OCI-LY7 (cell line): ENCODE measurements around the gene LPP. TPM values are rescaled to one million over a fixed set of nuclear protein-coding genes. Genes with fewer than 3 reads are reported as not detected.

Source experiments
- BruUV-seq: library from RNA; stranded (reverse); fragments of 400-500 nt; replicated peaks from 2 replicates; lab custom pipeline; 2021; lab: Mats Ljungman, UMichigan
- CTCF ChIA-PET: fragments of 300-600 bp; sonication (Branson Sonifier 250); formaldehyde crosslinking; loops from one replicate; lab custom pipeline; 2022; ENCODE audit warnings: antibody characterized with exemption; ENCODE audit not compliant: unreplicated experiment; lab: Charles Lee
- POLR2A ChIA-PET: fragments of 300-600 bp; sonication (Branson Sonifier 250); formaldehyde crosslinking; loops from one replicate; lab custom pipeline; 2022; ENCODE audit warnings: antibody characterized with exemption; lab: Charles Lee
- DNase-seq: peaks from one replicate; pipeline ENCODE4 v3.0.0-alpha.2; 2015; ENCODE audit warnings: low spot score
- H2AFZ ChIP-seq: fragments of 200-600 bp; sonication (generic), shearing (Covaris generic); 2 replicates; pipeline ENCODE4 v1.6.1; 2014; ENCODE audit warnings: mild to moderate bottlenecking, antibody characterized with exemption, low read length, moderate library complexity
- H3K27ac ChIP-seq: fragments of 200-600 bp; sonication (generic); 2 replicates; pipeline ENCODE4 v1.5.1; 2014; ENCODE audit warnings: mixed run types, low read depth, mild to moderate bottlenecking, moderate library complexity, low read length, inconsistent platforms; ENCODE audit not compliant: poor library complexity, severe bottlenecking
- H3K36me3 ChIP-seq: fragments of 200-600 bp; sonication (generic); 2 replicates; pipeline ENCODE4 v1.6.1; 2014; ENCODE audit warnings: mild to moderate bottlenecking, antibody characterized with exemption, low read length, moderate library complexity, mixed read lengths; ENCODE audit not compliant: insufficient read depth
- H3K4me1 ChIP-seq: fragments of 200-600 bp; sonication (generic); 2 replicates; pipeline ENCODE4 v1.5.1; 2014; ENCODE audit warnings: mild to moderate bottlenecking, low read length; ENCODE audit not compliant: insufficient read depth, poor library complexity, severe bottlenecking
- H3K4me2 ChIP-seq: fragments of 200-600 bp; sonication (generic); 2 replicates; pipeline ENCODE4 v1.6.1; 2014; ENCODE audit warnings: mild to moderate bottlenecking, low read length
- H3K4me3 ChIP-seq: fragments of 200-600 bp; sonication (generic); 2 replicates; pipeline ENCODE4 v1.5.1; 2014; ENCODE audit warnings: mild to moderate bottlenecking, low read depth, low read length; ENCODE audit not compliant: poor library complexity, severe bottlenecking
- H3K79me2 ChIP-seq: fragments of 200-600 bp; sonication (generic); 2 replicates; pipeline ENCODE4 v1.6.1; 2016; ENCODE audit warnings: low read depth, mild to moderate bottlenecking, low read length, moderate library complexity, mixed read lengths; ENCODE audit not compliant: insufficient read depth
- H3K9me2 ChIP-seq: fragments of 200-600 bp; sonication (generic); 2 replicates; pipeline ENCODE4 v1.6.1; 2016; ENCODE audit warnings: mild to moderate bottlenecking, low read length, mixed read lengths; ENCODE audit not compliant: insufficient read depth
- H3K9me3 ChIP-seq: fragments of 200-600 bp; sonication (generic); 2 replicates; pipeline ENCODE4 v1.6.1; 2014; ENCODE audit warnings: mild to moderate bottlenecking, mixed run types, low read length, mixed read lengths
- H4K20me1 ChIP-seq: fragments of 200-600 bp; sonication (generic); 2 replicates; pipeline ENCODE4 v1.6.1; 2014; ENCODE audit warnings: mild to moderate bottlenecking, antibody characterized with exemption, low read length, moderate library complexity, mixed read lengths; ENCODE audit not compliant: insufficient read depth
- EZH2phosphoT487 ChIP-seq: fragments of 200-600 bp; sonication (generic); IDR thresholded peaks from 2 replicates; pipeline ENCODE4 v1.6.1; 2018; ENCODE audit warnings: low read depth, borderline replicate concordance, mild to moderate bottlenecking, mixed run types, antibody characterized with exemption, low read length, moderate library complexity, mixed read lengths
- intact Hi-C: fragments of 100-400 bp; cut with micrococcal nuclease; formaldehyde crosslinking; loops from one replicate; pipeline ENCODE4 v1.10.0; 2022; ENCODE audit not compliant: unreplicated experiment
- total RNA-seq, 2 experiments: library from RNA; depleted of rRNA in 1 of 2; stranded (reverse); fragments of >200 nt in 1 of 2; shearing (Covaris generic) in 1 of 2; gene quantifications; 2 replicates each; pipeline ENCODE4 v1.2.3, GENCODE V29; 2014 to 2022
- TF ChIP-seq, protein P1 (sequence below): fragments of 200-600 bp; sonication (generic); conservative IDR thresholded peaks from 2 replicates; pipeline ENCODE4 v1.5.1; 2014; ENCODE audit warnings: mild to moderate bottlenecking, antibody characterized with exemption, low read length, moderate library complexity, mixed read lengths

LPP gene
- total RNA-seq, 2 experiments from 2014 or later = 10.9 to 119 TPM

DNA sequence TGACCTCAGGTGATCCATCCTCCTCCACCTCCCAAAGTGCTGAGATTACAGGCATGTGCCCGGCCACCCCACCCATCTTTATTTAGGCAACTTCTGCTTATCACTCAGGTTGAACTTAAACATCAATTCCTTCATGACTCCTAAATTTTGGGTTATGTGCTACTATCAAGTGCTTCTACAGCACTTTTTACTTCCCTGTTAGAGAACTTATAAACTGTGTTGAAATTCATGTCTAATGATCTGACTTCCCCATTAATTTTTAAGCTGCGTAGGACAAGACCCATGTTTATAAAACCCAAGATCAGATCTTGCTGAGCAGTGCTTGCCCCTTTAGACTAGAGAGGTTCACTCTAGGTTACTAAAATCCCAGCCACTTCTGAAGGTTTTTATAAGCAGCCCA lies 751.6 kb downstream of the LPP start:
- no peak overlapping the region for H3K4me3 ChIP-seq
- no peaks in the 10 kb centered on the region for H3K4me1 ChIP-seq
- no peaks in the 10 kb centered on the region for H3K36me3 ChIP-seq
- no TSS peak for BruUV-seq
- ChIA-PET POLR2A (interaction anchor here (0.6 kb wide), 1 partner anchor 70 kb away, joined by 4 read pairs; no protein-coding TSS in a partner anchor), CTCF (no interaction called here)
- DNase-seq = no peak
- H3K9me3 ChIP-seq = no peaks in the 10 kb centered on the region
- no peak overlapping the region for H3K4me2 ChIP-seq
- TF ChIP-seq EZH2phosphoT487 = no peak
- TF ChIP-seq, protein P1, sequence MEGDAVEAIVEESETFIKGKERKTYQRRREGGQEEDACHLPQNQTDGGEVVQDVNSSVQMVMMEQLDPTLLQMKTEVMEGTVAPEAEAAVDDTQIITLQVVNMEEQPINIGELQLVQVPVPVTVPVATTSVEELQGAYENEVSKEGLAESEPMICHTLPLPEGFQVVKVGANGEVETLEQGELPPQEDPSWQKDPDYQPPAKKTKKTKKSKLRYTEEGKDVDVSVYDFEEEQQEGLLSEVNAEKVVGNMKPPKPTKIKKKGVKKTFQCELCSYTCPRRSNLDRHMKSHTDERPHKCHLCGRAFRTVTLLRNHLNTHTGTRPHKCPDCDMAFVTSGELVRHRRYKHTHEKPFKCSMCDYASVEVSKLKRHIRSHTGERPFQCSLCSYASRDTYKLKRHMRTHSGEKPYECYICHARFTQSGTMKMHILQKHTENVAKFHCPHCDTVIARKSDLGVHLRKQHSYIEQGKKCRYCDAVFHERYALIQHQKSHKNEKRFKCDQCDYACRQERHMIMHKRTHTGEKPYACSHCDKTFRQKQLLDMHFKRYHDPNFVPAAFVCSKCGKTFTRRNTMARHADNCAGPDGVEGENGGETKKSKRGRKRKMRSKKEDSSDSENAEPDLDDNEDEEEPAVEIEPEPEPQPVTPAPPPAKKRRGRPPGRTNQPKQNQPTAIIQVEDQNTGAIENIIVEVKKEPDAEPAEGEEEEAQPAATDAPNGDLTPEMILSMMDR = no peak
- H3K79me2 ChIP-seq = no peaks in the 10 kb centered on the region
- intact Hi-C loops = no loop called here
- no peak overlapping the region for H3K27ac ChIP-seq
- H3K9me2 ChIP-seq = no peaks in the 10 kb centered on the region
- no peaks in the 10 kb centered on the region for H4K20me1 ChIP-seq
- no peak overlapping the region for H2AFZ ChIP-seq

DNA sequence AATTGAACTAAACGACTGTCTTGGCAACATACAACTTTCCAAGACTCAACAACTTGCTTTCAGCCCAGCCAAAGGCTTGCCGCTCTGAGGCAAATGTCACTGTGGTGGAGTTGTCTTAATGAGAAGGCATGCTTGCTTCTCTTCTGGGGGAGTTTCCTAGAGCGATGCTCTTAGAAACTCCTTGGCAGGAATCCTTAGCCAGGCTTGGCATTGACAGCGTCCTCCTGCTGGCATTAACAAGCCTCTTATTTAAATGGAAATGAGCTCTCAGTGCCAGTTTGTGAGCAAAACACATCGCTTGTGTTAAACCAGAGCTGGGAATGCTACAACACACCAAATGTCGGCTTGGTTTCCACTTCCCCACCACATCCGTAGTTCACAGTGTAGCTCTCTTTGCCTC lies 752.3 kb downstream of the LPP start:
- Histone ChIP-seq H3K9me2 (no peaks in the 10 kb centered on the region), H2AFZ (no peak overlapping the region), H3K4me3 (no peak overlapping the region), H3K9me3 (no peaks in the 10 kb centered on the region), H3K4me1 (no peaks in the 10 kb centered on the region), H3K4me2 (no peak overlapping the region), H3K79me2 (no peaks in the 10 kb centered on the region), H3K27ac (no peak overlapping the region), H3K36me3 (no peaks in the 10 kb centered on the region), H4K20me1 (no peaks in the 10 kb centered on the region)
- ChIA-PET CTCF (no interaction called here), POLR2A (no interaction called here)
- BruUV-seq = no TSS peak
- no peak for TF ChIP-seq EZH2phosphoT487
- TF ChIP-seq, protein P1 = no peak
- no peak for DNase-seq
- intact Hi-C loops = no loop called here

- Histone ChIP-seq H4K20me1 (no peaks in the 10 kb centered on the region), H3K9me2 (no peaks in the 10 kb centered on the region), H3K27ac (no peak overlapping the region), H3K4me1 (no peaks in the 10 kb centered on the region), H3K4me2 (no peak overlapping the region), H3K4me3 (no peak overlapping the region), H3K36me3 (no peaks in the 10 kb centered on the region), H2AFZ (no peak overlapping the region), H3K79me2 (no peaks in the 10 kb centered on the region), H3K9me3 (no peaks in the 10 kb centered on the region)
- intact Hi-C loops = no loop called here
- BruUV-seq = no TSS peak
- CTCF ChIA-PET = no interaction called here
- TF ChIP-seq EZH2phosphoT487 = no peak
- TF ChIP-seq, protein P1 = no peak
- POLR2A ChIA-PET = interaction anchor here (0.5 to 1.2 kb wide), 3 partner anchors 10 to 50 kb away, joined by 4 to 6 read pairs (median 4); no protein-coding TSS in a partner anchor
- DNase-seq = no peak
These were observed 754.3 kb downstream of the LPP start for GRCh38 chr3:188908002-188908850.
